SK-N-SH (cell line): Measurements from ENCODE around the gene TNFAIP8L3.

Experiments used
- CTCF ChIP-seq: fragments of 200-600 bp; sonication (generic); IDR thresholded peaks from 2 replicates; pipeline ENCODE4 v1.6.1; 2017; ENCODE audit warnings: antibody characterized with exemption, mild to moderate bottlenecking, moderate library complexity
- EZH2phosphoT487 ChIP-seq: fragments of 200-600 bp; sonication (generic); IDR thresholded peaks from 2 replicates; pipeline ENCODE4 v1.6.1; 2017; ENCODE audit warnings: low read depth, mixed run types, mild to moderate bottlenecking, antibody characterized with exemption, moderate library complexity, borderline replicate concordance

GRCh38 chr15:51097553-51098330 is 3.0 kb upstream of the TNFAIP8L3 start:
- TF ChIP-seq EZH2phosphoT487: no peak
- TF ChIP-seq CTCF: no peak
